Osteoblast (primary cell): ENCODE measurements around the gene SHROOM3. TPM values are rescaled to one million over a fixed set of nuclear protein-coding genes. Genes with fewer than 3 reads are reported as not detected.

ENCODE experiments used
- DNase-seq: peaks from one replicate; pipeline ENCODE4 v3.0.0; 2011; ENCODE audit warnings: low spot score, mixed read lengths; ENCODE audit not compliant: insufficient read length; ENCODE audit errors: missing footprints
- H2AFZ ChIP-seq: 2 replicates; pipeline ENCODE4 v1.6.0; 2011; ENCODE audit warnings: mild to moderate bottlenecking, low read length
- H3K27ac ChIP-seq: 2 replicates; pipeline ENCODE4 v1.5.1; 2011; ENCODE audit warnings: mild to moderate bottlenecking, low read depth, low read length, moderate library complexity
- H3K27me3 ChIP-seq: 2 replicates; pipeline ENCODE4 v1.6.0; 2012; ENCODE audit warnings: mild to moderate bottlenecking, control low read depth, inconsistent platforms, low read length, moderate library complexity; ENCODE audit not compliant: insufficient read depth
- H3K36me3 ChIP-seq: 2 replicates; pipeline ENCODE4 v1.5.1; 2011; ENCODE audit warnings: mild to moderate bottlenecking, low read length, control low read depth, moderate library complexity; ENCODE audit not compliant: insufficient read depth
- H3K4me1 ChIP-seq: 2 replicates; pipeline ENCODE4 v1.5.1; 2011; ENCODE audit warnings: mild to moderate bottlenecking, low read length, control low read depth, moderate library complexity; ENCODE audit not compliant: insufficient read depth
- H3K4me2 ChIP-seq: 2 replicates; pipeline ENCODE4 v1.6.0; 2011; ENCODE audit warnings: mild to moderate bottlenecking, low read length; ENCODE audit not compliant: insufficient read depth
- H3K4me3 ChIP-seq: fragments of 200-600 bp; sonication (generic); 3 replicates; pipeline ENCODE4 v1.5.1; 2012; ENCODE audit warnings: mild to moderate bottlenecking, low read length, inconsistent platforms; ENCODE audit not compliant: insufficient read depth
- H3K79me2 ChIP-seq: 2 replicates; pipeline ENCODE4 v1.6.0; 2012; ENCODE audit warnings: mild to moderate bottlenecking, low read length, control low read depth, inconsistent platforms; ENCODE audit not compliant: insufficient read depth
- H3K9me3 ChIP-seq: 2 replicates; pipeline ENCODE4 v1.5.1; 2011; ENCODE audit warnings: low read depth, low read length, control low read depth
- H4K20me1 ChIP-seq: 2 replicates; pipeline ENCODE4 v1.6.0; 2012; ENCODE audit warnings: mild to moderate bottlenecking, low read length, control low read depth; ENCODE audit not compliant: insufficient read depth
- total RNA-seq: library from RNA; depleted of rRNA; stranded (reverse); fragments of >200 nt; gene quantifications from 2 replicates; pipeline ENCODE4 v1.2.3, GENCODE V29; 2012
- TF ChIP-seq, protein P1 (sequence below): IDR thresholded peaks from 2 replicates; pipeline ENCODE4 v1.5.1; 2011; ENCODE audit warnings: mild to moderate bottlenecking, low read depth, low read length, moderate library complexity; ENCODE audit errors: extremely low read depth

The SHROOM3 gene
- total RNA-seq, 1 donor, result 9.8 TPM

DNA sequence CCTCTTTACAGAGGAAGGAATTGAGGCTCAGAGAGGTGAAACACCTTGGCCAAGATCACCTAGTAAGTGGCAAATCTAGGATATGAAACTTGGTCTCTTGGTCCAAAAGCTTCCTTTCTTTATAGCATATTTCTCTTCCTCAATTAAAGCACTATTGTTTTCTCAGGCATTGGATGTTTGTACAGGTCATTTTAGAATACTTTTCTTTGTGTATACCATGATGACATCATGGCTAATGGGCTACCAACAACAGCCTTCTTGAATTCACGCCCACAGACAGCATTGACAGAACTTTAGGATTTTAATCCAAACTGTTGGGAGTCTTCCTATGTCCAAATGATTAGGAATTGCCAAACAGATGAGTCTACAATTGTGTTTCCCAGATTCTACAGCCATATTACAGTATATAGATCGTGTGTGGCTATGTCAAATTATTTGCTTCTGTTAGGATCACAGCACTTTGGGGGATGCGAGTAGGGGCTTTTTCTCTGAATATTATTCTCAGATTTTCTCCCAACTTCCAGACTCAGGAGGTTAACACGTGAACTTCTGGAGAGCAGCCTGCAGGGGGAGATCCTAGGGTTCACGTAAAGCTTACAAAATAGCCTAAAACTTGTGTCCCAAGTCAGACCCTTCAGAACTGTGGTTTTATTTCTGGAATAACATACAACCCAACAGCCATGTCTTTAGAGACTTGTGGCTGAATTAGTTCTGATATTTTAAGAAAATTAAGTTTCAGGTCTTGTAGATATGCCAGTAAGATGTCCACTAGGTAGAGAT lies 191.8 kb downstream of the SHROOM3 start:
- Histone ChIP-seq H3K79me2 (no peaks in the 10 kb centered on the region), H4K20me1 (no peaks in the 10 kb centered on the region), H2AFZ (no peak overlapping the region), H3K27me3 (no peaks in the 10 kb centered on the region), H3K36me3 (no peaks in the 10 kb centered on the region), H3K4me3 (no peak overlapping the region), H3K4me2 (no peak overlapping the region), H3K27ac (no peak overlapping the region), H3K4me1 (peaks cover 38% of the 10 kb centered on the region), H3K9me3 (no peaks in the 10 kb centered on the region)
- TF ChIP-seq, protein P1, sequence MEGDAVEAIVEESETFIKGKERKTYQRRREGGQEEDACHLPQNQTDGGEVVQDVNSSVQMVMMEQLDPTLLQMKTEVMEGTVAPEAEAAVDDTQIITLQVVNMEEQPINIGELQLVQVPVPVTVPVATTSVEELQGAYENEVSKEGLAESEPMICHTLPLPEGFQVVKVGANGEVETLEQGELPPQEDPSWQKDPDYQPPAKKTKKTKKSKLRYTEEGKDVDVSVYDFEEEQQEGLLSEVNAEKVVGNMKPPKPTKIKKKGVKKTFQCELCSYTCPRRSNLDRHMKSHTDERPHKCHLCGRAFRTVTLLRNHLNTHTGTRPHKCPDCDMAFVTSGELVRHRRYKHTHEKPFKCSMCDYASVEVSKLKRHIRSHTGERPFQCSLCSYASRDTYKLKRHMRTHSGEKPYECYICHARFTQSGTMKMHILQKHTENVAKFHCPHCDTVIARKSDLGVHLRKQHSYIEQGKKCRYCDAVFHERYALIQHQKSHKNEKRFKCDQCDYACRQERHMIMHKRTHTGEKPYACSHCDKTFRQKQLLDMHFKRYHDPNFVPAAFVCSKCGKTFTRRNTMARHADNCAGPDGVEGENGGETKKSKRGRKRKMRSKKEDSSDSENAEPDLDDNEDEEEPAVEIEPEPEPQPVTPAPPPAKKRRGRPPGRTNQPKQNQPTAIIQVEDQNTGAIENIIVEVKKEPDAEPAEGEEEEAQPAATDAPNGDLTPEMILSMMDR, result peak; percentile 50
- peak; percentile 50 for DNase-seq

DNA sequence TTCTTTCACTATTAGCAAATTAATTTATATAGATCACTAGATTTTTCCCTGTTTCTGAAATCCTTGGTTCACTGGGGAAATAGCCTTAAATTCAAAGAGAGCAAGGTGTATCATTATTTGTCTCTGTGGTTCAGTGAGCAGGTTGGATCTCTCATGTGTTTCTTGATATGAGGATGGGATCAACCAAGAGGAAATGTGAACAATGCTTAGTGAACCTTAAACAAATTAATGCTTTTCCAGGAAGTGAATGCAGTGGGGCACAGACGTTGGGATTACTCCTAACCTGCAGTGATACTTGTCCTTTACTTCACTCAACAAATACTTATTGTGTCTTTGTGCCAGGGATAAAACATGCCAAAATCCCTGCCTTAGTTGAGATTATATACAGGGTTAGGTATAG lies 193.2 kb downstream of the SHROOM3 start:
- Histone ChIP-seq H3K9me3 (no peaks in the 10 kb centered on the region), H3K27me3 (no peaks in the 10 kb centered on the region), H3K4me1 (peaks cover 31% of the 10 kb centered on the region), H2AFZ (no peak overlapping the region), H3K4me2 (no peak overlapping the region), H3K4me3 (no peak overlapping the region), H3K36me3 (no peaks in the 10 kb centered on the region), H4K20me1 (no peaks in the 10 kb centered on the region), H3K79me2 (no peaks in the 10 kb centered on the region), H3K27ac (no peak overlapping the region)
- TF ChIP-seq, protein P1, result no peak
- DNase-seq, result no peak

DNA sequence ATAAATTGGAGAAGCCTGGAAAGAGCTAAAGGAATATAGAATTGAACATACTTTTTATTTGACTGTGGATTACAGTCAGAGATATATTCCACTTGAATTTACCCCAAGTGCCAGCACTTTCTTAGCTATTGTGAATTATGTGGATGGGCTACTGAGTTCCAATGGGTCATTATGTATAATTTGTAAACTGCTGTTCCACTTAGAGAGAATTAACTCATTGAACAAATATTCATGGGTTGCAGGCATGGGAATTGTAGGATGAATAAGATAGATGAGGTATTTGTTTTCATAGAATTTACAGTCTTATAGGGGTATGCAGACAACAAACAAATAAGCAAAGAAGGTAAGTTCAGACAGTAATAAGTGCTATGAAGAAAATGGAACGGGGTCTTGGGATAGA lies 195.7 kb downstream of the SHROOM3 start:
- TF ChIP-seq, protein P1, result no peak
- Histone ChIP-seq H2AFZ (no peak overlapping the region), H4K20me1 (no peaks in the 10 kb centered on the region), H3K9me3 (no peaks in the 10 kb centered on the region), H3K79me2 (no peaks in the 10 kb centered on the region), H3K27ac (no peak overlapping the region), H3K4me2 (no peak overlapping the region), H3K27me3 (no peaks in the 10 kb centered on the region), H3K4me3 (no peak overlapping the region), H3K4me1 (peaks cover 17% of the 10 kb centered on the region), H3K36me3 (no peaks in the 10 kb centered on the region)
- DNase-seq, result peak; percentile 3

DNA sequence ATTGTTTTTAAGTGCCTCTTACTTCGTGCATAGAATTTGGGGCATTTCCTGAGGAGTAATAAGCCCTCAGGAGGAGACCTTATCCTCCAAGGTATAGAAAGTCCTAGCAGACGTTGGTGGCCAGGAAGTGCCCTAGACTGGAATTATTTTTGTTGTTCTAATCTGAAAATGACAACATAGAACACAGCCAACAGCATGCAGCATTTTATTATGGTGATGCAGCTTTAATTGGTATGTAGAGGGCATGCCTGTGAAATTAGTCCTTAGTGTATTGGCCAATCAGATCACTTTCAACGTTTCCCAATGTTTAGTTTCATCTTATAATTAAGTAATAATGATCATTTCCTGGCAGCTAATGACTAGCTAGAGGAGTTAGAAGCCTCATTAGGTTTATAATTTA lies 199.2 kb downstream of the SHROOM3 start:
- H2AFZ ChIP-seq, result peak overlapping the region; percentile 27

More for the DNA sequence above, 199.2 kb downstream of the SHROOM3 start:
- Histone ChIP-seq H3K27ac (peak overlapping the region; percentile 25), H3K4me1 (peaks cover 32% of the 10 kb centered on the region), H3K4me3 (no peak overlapping the region), H3K4me2 (peak overlapping the region; percentile 18), H3K27me3 (no peaks in the 10 kb centered on the region), H3K79me2 (peaks cover 2% of the 10 kb centered on the region), H4K20me1 (no peaks in the 10 kb centered on the region), H3K9me3 (no peaks in the 10 kb centered on the region), H3K36me3 (no peaks in the 10 kb centered on the region)
- TF ChIP-seq, protein P1, result no peak
- peak; percentile 53 for DNase-seq
